NCI-H460 (cell line): ENCODE measurements around the gene DNMT3A. TPM values are rescaled to one million over a fixed set of nuclear protein-coding genes. Genes with fewer than 3 reads are reported as not detected.

ENCODE experiments used
- DNase-seq: peaks from one replicate; pipeline ENCODE4 v3.0.0-alpha.2; 2016; ENCODE audit warnings: low read depth; ENCODE audit errors: extremely low read depth
- total RNA-seq: library from RNA; depleted of rRNA; stranded (reverse); fragments of >200 nt; shearing (Covaris generic); gene quantifications from 2 replicates; pipeline ENCODE4 v1.2.3, GENCODE V29; 2014

Gene DNMT3A
- total RNA-seq, 1 experiment from 2014 or later, result 4.9 TPM

- no peak for DNase-seq
These were observed 6.1 kb upstream of the DNMT3A start for GRCh38 chr2:25347846-25348245.

- DNase-seq, result no peak
These were observed 5.6 kb upstream of the DNMT3A start for GRCh38 chr2:25347205-25347815.

DNA sequence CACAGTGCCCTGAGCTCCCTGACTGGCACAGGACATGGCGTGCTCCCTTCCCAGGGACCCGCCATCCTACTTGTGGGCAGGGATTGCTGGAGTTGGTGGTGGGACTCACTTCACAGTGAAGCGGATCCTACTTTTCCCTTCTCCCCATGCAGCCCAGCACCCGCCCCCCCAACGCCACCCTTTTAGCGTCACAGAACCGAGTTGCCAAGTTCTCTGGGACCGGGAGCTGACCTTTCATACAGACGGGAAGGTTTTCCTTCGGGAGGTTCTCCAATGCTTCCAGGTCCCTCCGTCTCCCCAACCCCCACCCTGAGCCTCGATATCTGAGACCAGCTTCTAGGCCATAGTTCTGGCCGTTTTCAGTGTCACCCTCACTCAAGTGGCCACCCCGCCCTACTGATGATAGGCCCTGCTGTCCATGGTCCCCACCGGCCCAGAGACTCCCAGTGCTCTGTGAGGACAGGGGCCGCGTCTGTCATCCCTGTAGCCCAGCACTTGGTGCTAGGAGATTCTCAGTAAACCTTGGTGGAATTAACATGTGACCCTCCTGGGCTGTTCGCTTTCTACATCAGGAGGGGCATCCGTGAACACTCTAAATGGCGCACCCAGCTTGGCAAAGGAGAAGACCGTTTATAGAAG lies 1.6 kb upstream of the DNMT3A start:
- no peak for DNase-seq

- peak; percentile 76 for DNase-seq
These were observed 854 bp upstream of the DNMT3A start for GRCh38 chr2:25342372-25343186.

GRCh38 chr2:25341011-25341727 lies 556 bp downstream of the DNMT3A start:
- DNase-seq, result no peak

- no peak for DNase-seq
These were observed 1.4 kb downstream of the DNMT3A start for GRCh38 chr2:25340181-25340921.

DNA sequence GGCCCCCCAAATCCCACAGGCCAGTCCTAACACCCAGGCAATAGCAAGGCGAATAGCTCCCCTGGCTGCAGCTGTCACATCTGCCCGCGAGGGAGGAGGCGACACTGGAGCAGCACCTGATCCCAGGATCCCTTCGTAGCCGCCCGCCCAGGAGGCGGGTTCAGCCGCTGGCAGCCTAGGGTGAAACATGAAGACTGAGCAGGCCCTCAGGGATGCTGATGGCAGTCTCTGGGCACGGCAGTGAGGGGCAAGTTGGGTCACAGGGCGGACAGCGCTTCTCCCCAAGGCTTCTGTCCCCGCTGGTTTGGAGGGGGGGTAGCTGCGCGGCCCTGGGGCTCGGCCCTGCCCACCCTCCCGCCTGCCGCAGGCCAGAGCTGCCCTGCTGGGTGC lies 1.9 kb downstream of the DNMT3A start:
- no peak for DNase-seq

DNA sequence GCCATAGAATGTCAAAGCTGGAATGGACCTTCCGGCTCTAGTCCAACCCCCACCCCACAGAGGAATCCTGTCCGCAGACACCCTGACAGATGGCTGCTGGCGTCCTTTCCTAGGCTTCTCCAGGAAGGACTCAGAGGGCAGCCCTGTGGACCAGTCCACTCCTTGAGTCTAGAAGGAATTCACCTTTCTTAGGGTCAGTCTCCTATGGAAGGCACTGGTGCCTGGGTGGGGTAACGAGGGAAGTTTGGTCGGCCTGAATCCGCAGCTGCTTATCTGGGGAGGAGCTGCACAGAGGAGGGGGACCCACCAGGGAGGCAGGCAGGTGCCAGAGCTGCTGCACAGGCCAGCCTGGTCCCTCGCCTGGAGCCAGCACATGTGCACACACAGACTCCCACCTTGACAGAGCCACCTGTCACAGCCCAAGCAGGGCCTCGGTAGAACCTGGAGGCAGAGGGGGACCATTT lies 2.5 kb downstream of the DNMT3A start:
- no peak for DNase-seq

DNA sequence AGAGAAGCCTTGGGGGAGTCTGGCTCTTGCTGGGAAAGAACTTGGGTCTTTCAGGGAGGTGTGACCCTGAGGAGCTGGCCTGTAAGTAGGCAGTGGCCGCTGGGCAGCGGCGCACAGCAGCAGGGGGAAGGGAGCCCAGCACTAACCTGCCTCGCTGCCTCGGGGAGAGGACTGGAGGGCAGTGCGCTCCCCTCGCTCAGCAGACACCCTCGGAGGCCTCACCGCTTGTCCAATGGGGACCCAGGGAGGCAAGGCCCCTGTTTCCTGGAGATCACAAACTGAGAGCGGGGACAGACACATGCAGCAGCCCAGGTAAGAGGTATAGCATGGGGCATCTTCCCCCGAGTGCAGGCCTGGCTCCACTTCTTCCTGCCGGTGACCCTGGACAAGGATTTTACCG lies 3.3 kb downstream of the DNMT3A start:
- no peak for DNase-seq

GRCh38 chr2:25337891-25338290 lies 3.8 kb downstream of the DNMT3A start:
- no peak for DNase-seq

- no peak for DNase-seq
These were observed 4.4 kb downstream of the DNMT3A start for GRCh38 chr2:25337276-25337675.

DNA sequence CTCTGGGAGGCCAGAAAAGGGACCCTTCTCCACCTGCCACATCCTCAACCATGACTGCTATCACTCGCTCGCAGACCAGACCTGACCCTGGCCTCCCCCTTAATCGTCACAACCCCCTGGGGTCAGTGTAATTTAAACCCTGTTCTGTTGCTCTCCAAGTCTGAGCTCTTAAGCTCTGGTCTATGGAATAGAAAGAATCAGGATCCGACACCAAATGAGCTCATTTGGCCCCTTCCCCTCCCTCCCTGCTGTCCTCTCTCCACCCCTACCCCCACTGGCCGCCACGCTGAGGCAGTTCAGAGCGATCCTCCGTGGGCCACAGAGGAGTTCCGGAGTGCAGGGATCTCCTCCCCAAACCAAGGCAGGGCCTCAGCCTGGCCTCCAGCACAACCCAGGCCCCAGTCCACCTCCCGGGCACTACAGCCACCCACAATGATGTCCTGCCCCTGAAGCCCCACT lies 5.3 kb downstream of the DNMT3A start:
- DNase-seq, result no peak

GRCh38 chr2:25335971-25336370 lies 5.8 kb downstream of the DNMT3A start:
- DNase-seq, result no peak

GRCh38 chr2:25335204-25335603 lies 6.5 kb downstream of the DNMT3A start:
- no peak for DNase-seq

GRCh38 chr2:25334482-25334881 lies 7.2 kb downstream of the DNMT3A start:
- no peak for DNase-seq

DNA sequence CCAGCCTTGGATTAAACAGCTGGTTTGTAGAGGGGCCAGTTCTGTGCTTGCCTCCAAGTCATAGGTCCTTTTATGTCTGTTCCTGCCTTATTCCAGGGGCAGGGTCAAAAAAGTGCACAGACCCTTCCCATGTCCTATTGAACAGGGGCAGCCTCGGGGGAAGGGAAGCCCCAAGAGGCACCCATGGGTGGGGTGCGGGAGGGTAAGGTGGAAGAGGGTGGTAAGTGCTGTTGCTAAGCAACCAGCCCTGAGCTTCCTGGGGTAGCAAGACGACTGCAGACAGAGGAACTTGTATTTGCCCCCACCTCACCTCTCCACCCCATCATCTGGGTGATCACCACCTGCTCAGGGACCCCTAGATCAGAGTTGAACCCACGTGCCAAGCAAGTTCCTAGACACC lies 7.7 kb downstream of the DNMT3A start:
- no peak for DNase-seq

DNA sequence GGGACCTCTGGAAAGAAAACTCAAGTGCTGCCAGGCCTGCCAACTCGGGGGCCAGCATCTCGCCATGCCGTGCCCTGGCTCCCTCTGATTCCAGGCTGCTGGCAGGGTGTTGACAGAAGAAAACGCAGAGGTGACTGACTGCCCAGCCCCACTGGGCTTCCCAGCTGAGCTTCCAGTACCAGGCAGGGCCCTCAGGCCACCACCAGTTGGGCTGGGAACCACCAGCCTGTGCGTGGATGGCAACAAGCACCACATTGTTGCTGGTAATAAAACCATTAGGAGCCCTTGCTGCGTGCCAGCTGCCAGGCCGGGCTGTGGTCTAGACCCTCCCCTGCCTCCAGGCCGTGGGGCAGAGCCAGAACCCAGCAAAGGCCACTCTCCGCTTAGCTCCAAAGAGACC lies 9.2 kb downstream of the DNMT3A start:
- DNase-seq, result no peak

- no peak for DNase-seq
These were observed 9.9 kb downstream of the DNMT3A start for GRCh38 chr2:25331686-25332365.

DNA sequence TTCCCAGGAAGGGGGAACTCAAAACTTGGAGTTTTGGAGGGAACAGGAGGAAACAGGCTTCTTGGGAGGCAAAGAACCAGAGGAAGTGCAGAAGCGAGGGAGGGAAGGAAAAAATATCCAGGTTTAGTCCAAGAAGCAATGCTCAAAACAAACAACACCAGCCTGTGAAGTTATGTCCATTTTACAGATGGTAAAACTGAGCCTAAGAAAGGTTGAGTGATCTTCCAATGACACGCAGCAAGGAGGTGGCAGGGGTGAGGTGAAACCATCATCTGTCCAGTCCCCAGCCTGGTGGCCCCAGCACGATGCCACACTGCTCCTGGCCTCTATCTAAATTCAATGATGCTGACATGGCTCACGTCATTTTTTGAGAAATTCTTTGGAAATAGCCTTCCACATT lies 10.8 kb downstream of the DNMT3A start:
- DNase-seq, result no peak

DNA sequence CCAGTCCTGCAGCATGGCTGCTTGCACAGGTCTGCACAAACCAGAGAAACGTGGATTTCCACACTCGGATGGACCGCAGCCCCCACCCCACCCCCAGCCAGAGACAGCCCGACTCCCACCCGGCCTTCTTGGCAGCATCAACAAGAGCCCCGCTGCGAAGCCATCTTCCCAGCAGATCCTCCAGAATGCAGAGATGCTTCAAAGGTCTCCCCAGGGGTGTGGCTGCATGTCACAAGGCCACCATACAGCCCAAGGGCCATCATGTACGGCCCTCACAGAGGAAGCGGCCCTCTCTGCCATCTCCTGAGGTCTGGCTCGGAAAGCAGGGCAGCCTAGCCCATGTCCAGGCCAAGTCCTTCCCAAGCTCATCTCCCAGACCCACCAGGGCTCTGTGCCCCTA lies 11.5 kb downstream of the DNMT3A start:
- DNase-seq, result no peak
